Esophagus squamous epithelium (tissue), 5 donors: ENCODE data around the gene LONP1. TPM values are rescaled to one million over a fixed set of nuclear protein-coding genes. Genes with fewer than 3 reads are reported as not detected.
"Not testable (repeated sequence)": the region's sequence is repeated elsewhere in the genome, so short reads cannot be mapped to it uniquely, and the experiment has no call there.

Experiments used
- DNase-seq: peaks from one replicate; lab custom pipeline; 2025; lab: John Stamatoyannopoulos, UW
- H3K27ac ChIP-seq, 4 donors: fragments of 200-600 bp; sonication (generic); one replicate each; pipeline ENCODE4 v1.5.1; 2016 to 2019; ENCODE audit warnings: mild to moderate bottlenecking in 1 of 4
- H3K27me3 ChIP-seq, 4 donors: fragments of 200-600 bp; sonication (generic); 1 replicate in 3 of 4; 2 replicates in 1 of 4; pipeline versions ENCODE4 v1.5.1 to v1.6.0; 2017 to 2021; ENCODE audit warnings: antibody characterized with exemption in 1 of 4
- H3K36me3 ChIP-seq, 3 donors: fragments of 200-600 bp; sonication (generic); one replicate each; pipeline ENCODE4 v1.5.1; 2016 to 2019
- H3K4me1 ChIP-seq, 3 donors: fragments of 200-600 bp; sonication (generic); one replicate each; pipeline ENCODE4 v1.5.1; 2017 to 2019
- H3K4me3 ChIP-seq, 4 donors: fragments of 200-600 bp; sonication (generic); 1 replicate in 3 of 4; 2 replicates in 1 of 4; pipeline ENCODE4 v1.5.1; 2016 to 2019; ENCODE audit warnings: mild to moderate bottlenecking in 2 of 4, moderate library complexity in 1 of 4
- H3K9me3 ChIP-seq, 3 donors: fragments of 200-600 bp; sonication (generic); one replicate each; pipeline ENCODE4 v1.5.1; 2016 to 2019
- CTCF ChIP-seq, 6 experiments: fragments of 450-650 bp in 4 of 6; fragments of 200-600 bp in 2 of 6; sonication (generic) in 2 of 6; IDR thresholded peaks; one replicate each; pipeline ENCODE4 v1.5.1; 2016 to 2019; ENCODE audit warnings: antibody characterized with exemption in 6 of 6, mild to moderate bottlenecking in 4 of 6, moderate library complexity in 4 of 6
- POLR2A ChIP-seq, 4 donors: fragments of 450-650 bp; IDR thresholded peaks; one replicate each; pipeline ENCODE4 v1.6.1; 2017; ENCODE audit warnings: antibody characterized with exemption in 4 of 4, mild to moderate bottlenecking in 4 of 4, moderate library complexity in 3 of 4
- WGBS, 2 donors: methylation state at CpG; one replicate each; pipeline ENCODE4 v1.1.5; 2018; 5-methylcytosine and 5-hydroxymethylcytosine counted together
- intact Hi-C: fragments of 100-400 bp; cut with DNase I; formaldehyde crosslinking; loops from one replicate; pipeline ENCODE4 v1.15.0; 2022
- total RNA-seq, 4 donors: library from RNA; depleted of rRNA; stranded (reverse); fragments of >200 nt; gene quantifications; one replicate each; pipeline ENCODE4 v1.1.0, GENCODE V29; 2016
- donor health status: DM: yes; HTN: yes; CAD: no.

LONP1 gene
- total RNA-seq, 4 donors from 2014 or later = 38.0 to 68.5 (median 51.2) TPM

GRCh38 chr19:5703819-5704818 lies 15.8 kb downstream of the LONP1 start:
- peaks cover 22 to 96% (median 55%) of the 10 kb centered on the region in 3 donors for H3K36me3 ChIP-seq
- no peaks in the 10 kb centered on the region for H3K27me3 ChIP-seq
- H3K4me3 ChIP-seq = no peak overlapping the region
- no peaks in the 10 kb centered on the region for H3K9me3 ChIP-seq
- 88 to 93% methylated on average over 8 to 11 of the region's 40 CpGs for WGBS, 2 donors
- H3K27ac ChIP-seq = no peak overlapping the region
- TF ChIP-seq POLR2A (IDR thresholded peaks at IDR 0.05) (no peak), CTCF (IDR thresholded peaks at IDR 0.05) (no peak)
- intact Hi-C loops = no loop called here
- H3K4me1 ChIP-seq = no peaks in the 10 kb centered on the region
- DNase-seq = no peak

GRCh38 chr19:5702053-5702410 lies 17.9 kb downstream of the LONP1 start:
- no CpG with 5 or more reads among the region's 28 CpGs for WGBS, 2 donors
- DNase-seq, H3K27ac ChIP-seq, H3K4me1 ChIP-seq, H3K27me3 ChIP-seq, H3K9me3 ChIP-seq, H3K4me3 ChIP-seq, intact Hi-C loops: not testable (repeated sequence)
- peaks cover 19 to 96% (median 54%) of the 10 kb centered on the region in 3 donors for H3K36me3 ChIP-seq

- H3K27me3 ChIP-seq = no peaks in the 10 kb centered on the region
- WGBS, 2 donors = 91 to 97% methylated on average over 5 to 10 of the region's 22 CpGs
- H3K4me3 ChIP-seq = no peak overlapping the region
- no peak for DNase-seq
- H3K4me1 ChIP-seq = no peaks in the 10 kb centered on the region
- TF ChIP-seq CTCF (IDR thresholded peaks at IDR 0.05) (no peak), POLR2A (IDR thresholded peaks at IDR 0.05) (no peak)
- peaks cover 12 to 96% (median 46%) of the 10 kb centered on the region in 3 donors for H3K36me3 ChIP-seq
- no peaks in the 10 kb centered on the region for H3K9me3 ChIP-seq
- H3K27ac ChIP-seq = no peak overlapping the region
- intact Hi-C loops = no loop called here
Measured at GRCh38 chr19:5700455-5701092, 19.4 kb downstream of the LONP1 start.

GRCh38 chr19:5698635-5699422 lies 21.1 kb downstream of the LONP1 start:
- Histone ChIP-seq H3K4me1 (peaks cover 0 to 4% (median 1%) of the 10 kb centered on the region in 3 donors), H3K36me3 (peaks cover 15 to 96% (median 49%) of the 10 kb centered on the region in 3 donors), H3K4me3 (no peak overlapping the region), H3K27me3 (no peaks in the 10 kb centered on the region), H3K27ac (no peak overlapping the region), H3K9me3 (no peaks in the 10 kb centered on the region)
- WGBS, 2 donors = 86 to 90% methylated on average over 11 to 21 of the region's 38 CpGs
- DNase-seq = no peak
- no peak for TF ChIP-seq CTCF (IDR thresholded peaks at IDR 0.05)
- TF ChIP-seq POLR2A (IDR thresholded peaks at IDR 0.05) = no peak
- intact Hi-C loops = no loop called here

- WGBS, 2 donors = 82 to 86% methylated on average over 9 to 11 of the region's 30 CpGs
- H3K9me3 ChIP-seq = no peaks in the 10 kb centered on the region
- H3K36me3 ChIP-seq = peaks cover 22 to 96% (median 47%) of the 10 kb centered on the region in 3 donors
- no peak for DNase-seq
- H3K4me3 ChIP-seq = no peak overlapping the region
- H3K4me1 ChIP-seq = peaks cover 1 to 12% (median 6%) of the 10 kb centered on the region in 3 donors
- intact Hi-C loops = no loop called here
- H3K27ac ChIP-seq = no peak overlapping the region
- no peak for TF ChIP-seq POLR2A (IDR thresholded peaks at IDR 0.05)
- H3K27me3 ChIP-seq = no peaks in the 10 kb centered on the region
Measured at GRCh38 chr19:5697890-5698634, 21.9 kb downstream of the LONP1 start.
